Naive thymus-derived CD8-positive, alpha-beta T cell (primary cell): ENCODE measurements around the gene RAB11A. TPM values are rescaled to one million over a fixed set of nuclear protein-coding genes. Genes with fewer than 3 reads are reported as not detected.
A peak's percentile ranks its signal among the peaks of the same experiment; 100 is the strongest.

Source experiments
- ATAC-seq, 2 donors: fragments of 150-1000 bp; cut with Tn5 transposase in 1 of 2; sonication (Bioruptor Pico), chemical (Tn5 transposase) in 1 of 2; 1 replicate in 1 of 2; 2 replicates in 1 of 2; pipeline ENCODE4 v1.10.0; 2021; ENCODE audit warnings: mild to moderate bottlenecking in 2 of 2, moderate library complexity in 2 of 2
- POLR2A ChIA-PET: fragments of 350-600 bp; sonication (Branson Sonifier 250); formaldehyde crosslinking; loops from one replicate; lab custom pipeline; 2021; ENCODE audit warnings: antibody characterized with exemption; lab: Charles Lee
- DNase-seq, 10 donors: peaks; one replicate each; pipeline versions ENCODE4 v3.0.0 to v3.0.0-alpha.2; 2020 to 2022
- H3K27ac Mint-ChIP-seq, 10 donors: one replicate each; pipeline ENCODE4 v1.8.0; 2020 to 2022; ENCODE audit warnings: mild to moderate bottlenecking in 10 of 10, mixed read lengths in 10 of 10, moderate library complexity in 4 of 10, inconsistent platforms in 1 of 10
- H3K27me3 Mint-ChIP-seq, 5 donors: one replicate each; pipeline ENCODE4 v1.8.0; 2021 to 2022; ENCODE audit warnings: mixed read lengths in 5 of 5
- H3K36me3 Mint-ChIP-seq, 3 donors: one replicate each; pipeline ENCODE4 v1.8.0; 2020 to 2022; ENCODE audit warnings: mixed read lengths in 3 of 3, mild to moderate bottlenecking in 2 of 3, inconsistent platforms in 1 of 3
- H3K4me1 Mint-ChIP-seq, 4 donors: one replicate each; pipeline ENCODE4 v1.8.0; 2021 to 2022; ENCODE audit warnings: mixed read lengths in 4 of 4
- H3K4me3 Mint-ChIP-seq, 10 donors: one replicate each; pipeline ENCODE4 v1.8.0; 2020 to 2022; ENCODE audit warnings: mild to moderate bottlenecking in 10 of 10, mixed read lengths in 10 of 10, moderate library complexity in 6 of 10, inconsistent platforms in 1 of 10
- H3K9me3 Mint-ChIP-seq, 9 donors: one replicate each; pipeline ENCODE4 v1.8.0; 2020 to 2022; ENCODE audit warnings: mixed read lengths in 9 of 9, mild to moderate bottlenecking in 3 of 9, inconsistent platforms in 1 of 9, moderate library complexity in 1 of 9
- polyA plus RNA-seq, 3 donors: library from polyadenylated mRNA; unstranded; fragments of 300-500 nt; fragmentation: Illumina TruSeq; gene quantifications; one replicate each; pipeline ENCODE4 v1.2.3, GENCODE V29; 2021
- total RNA-seq, 8 experiments: library from RNA in 2 of 8; stranded (reverse) in 2 of 8; gene quantifications; one replicate each; pipeline ENCODE4 v1.2.3 and lab custom pipeline; 2021 to 2026

RAB11A gene
- total and polyA plus RNA-seq, 5 experiments from 2014 or later = 75.9 to 204 (median 186) TPM

DNA sequence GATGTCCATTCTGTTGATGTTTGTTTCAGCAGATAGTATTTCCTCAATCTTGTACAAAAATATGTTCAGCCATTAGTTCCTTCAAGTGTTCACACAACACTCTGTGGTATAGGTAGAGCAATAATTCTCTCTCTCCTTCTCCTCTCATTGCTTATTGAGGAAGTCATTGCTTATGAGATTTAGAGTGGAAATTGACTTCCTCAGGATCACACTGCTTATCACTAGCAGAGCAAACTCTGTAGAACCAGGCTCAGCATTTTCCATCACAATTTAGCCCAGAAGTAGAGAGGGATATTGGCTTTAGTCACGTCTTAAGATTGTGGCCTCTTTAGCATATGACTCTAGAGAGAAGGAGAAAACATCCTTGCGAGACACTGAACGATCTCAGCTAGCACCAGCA, 31.2 kb downstream of the RAB11A start:
- peaks cover 0 to 38% (median 6%) of the 10 kb centered on the region in 4 donors for H3K4me1 Mint-ChIP-seq
- H3K27me3 Mint-ChIP-seq = no peaks in the 10 kb centered on the region
- H3K9me3 Mint-ChIP-seq = no peaks in the 10 kb centered on the region
- no peak for ATAC-seq
- DNase-seq = no peak
- no peak overlapping the region for H3K4me3 Mint-ChIP-seq
- peaks cover 5 to 62% (median 39%) of the 10 kb centered on the region in 3 donors for H3K36me3 Mint-ChIP-seq
- peak overlapping the region in 1 of 10 donors; percentile 38 for H3K27ac Mint-ChIP-seq
- POLR2A ChIA-PET = no interaction called here

DNA sequence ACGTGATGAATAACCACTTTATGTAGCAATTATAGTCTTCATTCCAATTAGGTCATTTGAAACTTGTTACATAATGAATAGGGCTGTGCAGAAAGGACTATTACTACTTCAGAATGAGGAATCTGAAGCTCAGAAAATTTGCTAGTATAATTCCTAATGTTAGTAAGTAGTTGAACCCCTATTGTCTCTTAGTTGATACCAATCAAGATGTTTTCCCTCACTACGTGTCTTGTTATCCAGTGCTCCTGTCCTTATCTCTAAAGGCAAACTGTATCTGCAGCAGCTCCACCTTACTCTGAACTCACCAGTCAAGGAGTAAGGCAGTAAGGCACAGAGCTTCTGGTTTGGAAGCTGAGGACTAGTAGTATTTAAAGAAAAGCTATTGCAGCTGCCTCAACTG, 32.0 kb downstream of the RAB11A start:
- H3K27me3 Mint-ChIP-seq = no peaks in the 10 kb centered on the region
- no peak overlapping the region for H3K27ac Mint-ChIP-seq
- H3K4me3 Mint-ChIP-seq = no peak overlapping the region
- DNase-seq = no peak
- peaks cover 2 to 38% (median 6%) of the 10 kb centered on the region in 4 donors for H3K4me1 Mint-ChIP-seq
- POLR2A ChIA-PET = interaction anchor here (0.6 kb wide), 1 partner anchor 177 kb away, joined by 4 read pairs; no protein-coding TSS in a partner anchor
- H3K9me3 Mint-ChIP-seq = no peaks in the 10 kb centered on the region
- H3K36me3 Mint-ChIP-seq = peaks cover 5 to 62% (median 39%) of the 10 kb centered on the region in 3 donors
- ATAC-seq = no peak

DNA sequence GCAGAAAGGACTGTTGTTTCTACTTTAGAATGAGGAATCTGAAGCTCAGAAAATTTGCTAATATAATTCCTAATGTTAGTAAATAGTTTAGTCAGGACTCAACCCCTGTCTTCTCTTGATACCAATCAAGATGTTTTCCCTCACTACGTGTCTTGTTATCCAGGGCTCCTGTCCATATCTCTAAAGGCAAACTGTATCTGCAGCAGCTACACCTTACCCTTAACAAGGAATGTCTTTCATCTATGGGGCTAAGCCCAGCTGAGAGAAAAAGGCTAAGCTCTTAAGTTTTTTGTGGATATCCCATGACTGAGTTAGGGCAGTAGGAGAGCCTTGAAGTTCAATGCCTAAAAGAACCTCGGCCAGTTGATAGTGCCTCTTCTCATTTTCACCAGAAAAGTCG, 32.5 kb downstream of the RAB11A start:
- Mint-ChIP-seq H3K27me3 (no peaks in the 10 kb centered on the region), H3K27ac (peak overlapping the region in 1 of 10 donors; percentile 35), H3K36me3 (peaks cover 5 to 61% (median 36%) of the 10 kb centered on the region in 3 donors), H3K4me1 (peaks cover 2 to 38% (median 6%) of the 10 kb centered on the region in 4 donors), H3K9me3 (no peaks in the 10 kb centered on the region), H3K4me3 (no peak overlapping the region)
- DNase-seq (no peak), ATAC-seq (no peak)
- POLR2A ChIA-PET = no interaction called here

DNA sequence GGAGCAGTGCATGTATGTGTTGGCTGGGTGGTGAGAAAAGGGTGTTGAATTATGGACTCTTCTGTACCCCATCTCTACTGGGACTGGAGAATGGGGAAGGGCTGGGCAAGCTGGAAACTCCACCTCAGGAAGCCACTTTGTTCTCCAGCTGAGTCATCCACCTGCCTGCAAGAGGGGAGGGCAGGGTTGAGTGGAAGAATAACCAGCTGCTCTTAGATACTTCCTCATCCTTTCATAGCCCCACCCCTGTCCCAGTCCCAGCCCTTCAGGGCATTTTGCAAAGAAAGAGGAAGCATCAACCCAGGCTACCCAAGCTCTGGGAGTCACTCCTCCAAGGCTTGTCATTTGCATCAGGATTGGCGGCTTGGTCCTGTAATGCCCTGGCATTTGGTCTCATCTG, 33.1 kb downstream of the RAB11A start:
- Mint-ChIP-seq H3K4me1 (peaks cover 2 to 38% (median 6%) of the 10 kb centered on the region in 4 donors), H3K27me3 (no peaks in the 10 kb centered on the region), H3K4me3 (no peak overlapping the region), H3K36me3 (peaks cover 5 to 62% (median 38%) of the 10 kb centered on the region in 3 donors), H3K27ac (peak overlapping the region in 2 of 10 donors; percentile 5 to 15), H3K9me3 (no peaks in the 10 kb centered on the region)
- peak in 1 of 2 donors; percentile 39 for ATAC-seq
- POLR2A ChIA-PET = no interaction called here
- peak in 1 of 10 donors; percentile 26 for DNase-seq

DNA sequence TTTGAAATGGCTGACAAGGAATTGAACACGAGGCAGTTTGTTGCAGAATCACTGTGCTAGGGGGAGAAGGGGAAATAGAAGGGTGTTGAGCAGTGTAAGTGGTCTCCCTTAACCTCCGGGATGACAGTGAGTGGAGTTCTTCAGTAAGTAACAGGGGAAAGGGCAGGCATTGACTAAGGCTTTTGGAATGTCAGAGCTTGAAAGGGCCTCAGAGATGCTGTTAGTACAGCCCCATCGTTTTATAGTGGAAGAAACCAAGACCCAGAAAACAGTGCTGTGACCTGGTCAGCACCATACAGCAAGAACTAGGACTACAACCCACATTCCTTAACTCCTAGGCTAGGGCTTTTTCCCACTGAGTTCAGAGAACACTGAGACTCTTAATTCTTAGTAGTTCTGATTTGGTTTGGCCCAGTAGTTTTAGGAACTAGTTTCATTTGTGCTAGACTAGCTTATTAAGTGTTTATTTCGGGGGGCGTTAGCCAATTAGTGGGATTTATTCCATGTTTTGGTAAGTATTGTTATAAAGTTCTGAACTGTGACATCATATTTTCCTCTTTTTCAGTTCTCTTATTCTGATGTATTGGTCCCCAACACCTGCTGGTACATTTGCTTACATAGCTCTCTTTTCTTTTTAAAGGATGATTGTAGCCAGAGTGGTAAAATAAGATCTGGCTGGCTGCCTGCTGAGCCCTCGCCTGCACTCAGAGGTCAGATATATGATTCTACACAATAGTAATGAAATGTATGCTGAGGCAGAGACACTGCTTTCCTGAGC, 34.2 kb downstream of the RAB11A start:
- peaks cover 2 to 36% (median 6%) of the 10 kb centered on the region in 4 donors for H3K4me1 Mint-ChIP-seq
- POLR2A ChIA-PET = no interaction called here
- no peak for DNase-seq
- no peaks in the 10 kb centered on the region for H3K27me3 Mint-ChIP-seq
- H3K36me3 Mint-ChIP-seq = peaks cover 0 to 57% (median 32%) of the 10 kb centered on the region in 3 donors
- ATAC-seq = no peak
- H3K9me3 Mint-ChIP-seq = no peaks in the 10 kb centered on the region
- peak overlapping the region in 2 of 10 donors; percentile 43 to 63 for H3K27ac Mint-ChIP-seq
- no peak overlapping the region for H3K4me3 Mint-ChIP-seq

DNA sequence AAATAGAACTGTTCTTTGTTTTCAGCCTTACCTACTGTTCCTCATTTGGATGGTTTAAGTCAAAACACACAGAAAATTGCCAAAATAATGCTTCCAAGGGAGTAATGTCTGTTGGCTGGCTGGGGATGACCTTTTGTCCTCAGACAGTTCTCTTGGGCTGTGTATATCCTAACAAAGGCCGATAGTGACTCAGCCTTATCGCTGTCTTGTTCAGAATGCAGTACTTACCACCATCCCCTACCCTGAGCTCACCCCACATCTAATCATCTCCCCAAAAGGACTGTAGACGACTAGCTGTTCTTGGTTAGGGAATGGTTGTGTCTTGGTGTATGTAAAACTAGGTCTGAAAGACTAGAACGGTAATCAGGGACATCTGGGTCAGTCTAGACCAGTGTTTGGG, 35.0 kb downstream of the RAB11A start:
- H3K27me3 Mint-ChIP-seq = no peaks in the 10 kb centered on the region
- H3K9me3 Mint-ChIP-seq = no peaks in the 10 kb centered on the region
- no peak for DNase-seq
- POLR2A ChIA-PET = interaction anchor here (0.5 kb wide), 1 partner anchor 250 kb away, joined by 3 read pairs; no protein-coding TSS in a partner anchor
- H3K4me3 Mint-ChIP-seq = no peak overlapping the region
- H3K4me1 Mint-ChIP-seq = peaks cover 2 to 36% (median 6%) of the 10 kb centered on the region in 4 donors
- H3K36me3 Mint-ChIP-seq = peaks cover 0 to 49% (median 28%) of the 10 kb centered on the region in 3 donors
- H3K27ac Mint-ChIP-seq = no peak overlapping the region
- ATAC-seq = no peak

DNA sequence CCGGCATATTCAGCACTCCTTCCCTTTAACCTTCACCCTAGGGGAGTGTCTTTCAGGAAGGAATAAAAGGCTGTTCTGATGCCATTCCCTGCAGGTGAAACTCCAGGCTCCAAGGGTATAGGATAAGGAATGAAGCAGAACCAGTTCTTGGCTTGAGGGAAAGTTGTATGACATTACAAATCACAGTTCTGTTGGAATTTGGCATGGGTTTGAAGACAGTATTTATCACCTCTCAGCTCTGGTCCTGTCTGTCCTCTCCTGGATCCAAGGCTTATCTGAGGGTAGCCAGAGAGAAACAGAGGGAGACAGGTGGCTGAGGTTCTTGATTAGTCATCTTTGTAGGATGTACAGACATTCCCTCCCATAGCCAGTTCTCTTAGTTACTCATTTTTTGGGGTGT, 37.1 kb downstream of the RAB11A start:
- Mint-ChIP-seq H3K4me1 (peaks cover 2 to 25% (median 7%) of the 10 kb centered on the region in 4 donors), H3K4me3 (no peak overlapping the region), H3K36me3 (peaks cover 0 to 40% (median 12%) of the 10 kb centered on the region in 3 donors), H3K27ac (peak overlapping the region in 1 of 10 donors; percentile 52), H3K27me3 (no peaks in the 10 kb centered on the region), H3K9me3 (no peaks in the 10 kb centered on the region)
- no peak for ATAC-seq
- no peak for DNase-seq
- POLR2A ChIA-PET = no interaction called here

DNA sequence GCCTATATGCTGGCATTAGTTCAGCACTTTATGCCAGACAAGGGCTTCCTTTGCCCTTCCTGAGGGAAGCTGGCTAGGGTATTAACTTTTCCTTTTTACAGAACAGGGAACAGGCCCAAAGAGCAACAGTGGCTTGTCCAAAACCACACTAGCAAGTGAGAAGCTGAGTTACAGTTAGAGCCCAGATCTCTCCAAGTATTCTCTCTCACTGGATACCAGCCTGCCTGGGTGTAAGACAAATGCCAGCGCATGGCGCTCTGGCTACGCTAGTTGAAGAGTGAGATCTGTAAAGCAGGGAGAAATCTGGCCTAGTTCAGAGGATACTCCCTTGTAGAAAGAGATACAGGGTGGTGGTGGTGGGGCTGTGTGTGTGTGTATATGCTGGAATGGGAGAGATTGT, 38.4 kb downstream of the RAB11A start:
- POLR2A ChIA-PET = no interaction called here
- no peak overlapping the region for H3K4me3 Mint-ChIP-seq
- DNase-seq (no peak), ATAC-seq (no peak)
- H3K27ac Mint-ChIP-seq = no peak overlapping the region
- no peaks in the 10 kb centered on the region for H3K27me3 Mint-ChIP-seq
- peaks cover 0 to 35% (median 12%) of the 10 kb centered on the region in 3 donors for H3K36me3 Mint-ChIP-seq
- H3K4me1 Mint-ChIP-seq = peaks cover 0 to 14% (median 3%) of the 10 kb centered on the region in 4 donors
- no peaks in the 10 kb centered on the region for H3K9me3 Mint-ChIP-seq

DNA sequence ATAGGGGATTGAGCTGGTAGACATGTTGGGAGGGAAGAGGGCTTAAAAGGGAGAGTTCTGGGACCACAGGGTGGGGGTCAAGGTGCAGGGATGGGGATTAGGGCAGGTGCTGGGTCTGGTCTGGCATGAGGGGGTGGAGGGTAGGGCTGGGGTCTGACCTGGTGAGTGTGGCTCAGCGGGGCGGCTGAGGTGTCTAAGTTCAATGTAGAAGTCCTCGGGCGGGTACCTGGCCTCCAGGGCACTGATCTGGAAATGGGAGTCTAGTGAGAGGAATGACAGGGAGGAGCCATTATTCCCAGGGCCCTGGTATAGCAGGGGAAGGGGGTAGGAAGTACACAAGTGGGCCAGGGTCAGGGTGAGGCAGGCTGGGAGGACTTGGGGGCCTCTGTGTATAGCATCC, 39.6 kb downstream of the RAB11A start:
- Mint-ChIP-seq H3K27me3 (no peaks in the 10 kb centered on the region), H3K4me1 (peaks cover 0 to 3% (median 2%) of the 10 kb centered on the region in 4 donors), H3K36me3 (peaks cover 0 to 28% (median 10%) of the 10 kb centered on the region in 3 donors), H3K4me3 (no peak overlapping the region), H3K27ac (peak overlapping the region in 1 of 10 donors; percentile 87), H3K9me3 (no peaks in the 10 kb centered on the region)
- POLR2A ChIA-PET = no interaction called here
- no peak for ATAC-seq
- DNase-seq = no peak

DNA sequence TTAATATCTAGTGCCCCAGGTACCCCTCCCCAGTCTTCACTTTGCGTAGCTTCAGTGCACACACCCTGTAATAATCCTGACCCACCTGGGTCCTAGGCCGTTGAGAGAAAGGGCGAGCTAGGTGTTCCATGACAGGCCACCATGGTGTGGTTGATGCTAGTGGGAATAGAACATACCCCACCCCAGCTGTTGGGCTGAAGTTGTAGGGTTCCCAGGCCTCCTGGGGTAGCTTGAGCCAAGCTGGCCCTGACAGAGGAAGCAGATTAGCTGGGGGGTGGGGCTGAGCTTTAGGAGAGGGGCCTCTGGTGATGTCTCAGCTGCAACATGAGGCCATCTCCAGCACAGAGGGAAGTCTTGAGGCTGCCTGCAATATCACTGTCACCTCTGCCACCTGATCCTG, 40.5 kb downstream of the RAB11A start:
- POLR2A ChIA-PET = interaction anchor here (0.5 to 0.6 kb wide), 2 partner anchors 15 to 483 kb away, joined by 3 to 5 read pairs; no protein-coding TSS in a partner anchor
- H3K27me3 Mint-ChIP-seq = no peaks in the 10 kb centered on the region
- DNase-seq = no peak
- ATAC-seq = no peak
- H3K4me3 Mint-ChIP-seq = no peak overlapping the region
- H3K9me3 Mint-ChIP-seq = no peaks in the 10 kb centered on the region
- H3K36me3 Mint-ChIP-seq = peaks cover 0 to 25% (median 7%) of the 10 kb centered on the region in 3 donors
- H3K4me1 Mint-ChIP-seq = peaks cover 0 to 5% (median under 1%) of the 10 kb centered on the region in 4 donors
- H3K27ac Mint-ChIP-seq = no peak overlapping the region

DNA sequence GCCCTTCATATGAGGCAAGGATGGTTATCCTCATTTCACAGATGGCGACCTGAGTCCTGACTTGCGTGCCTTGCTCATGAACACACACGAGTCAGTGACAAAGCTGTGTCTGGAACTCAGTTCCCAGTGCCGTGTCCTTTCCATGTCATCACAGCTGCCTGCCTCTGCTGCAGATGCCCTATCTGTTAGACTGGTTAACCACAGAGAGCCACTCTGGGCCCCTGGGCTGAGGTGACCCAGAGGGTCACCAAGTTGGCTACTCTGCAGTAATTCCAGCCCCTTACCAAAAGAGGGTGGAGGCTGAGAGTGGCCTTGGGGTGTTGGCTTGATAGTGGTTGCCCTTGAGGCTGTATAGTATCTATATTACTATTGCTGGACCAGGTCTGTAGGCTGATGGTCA, 41.0 kb downstream of the RAB11A start:
- H3K36me3 Mint-ChIP-seq = peaks cover 0 to 21% (median 2%) of the 10 kb centered on the region in 3 donors
- no peaks in the 10 kb centered on the region for H3K9me3 Mint-ChIP-seq
- POLR2A ChIA-PET = no interaction called here
- DNase-seq (no peak), ATAC-seq (no peak)
- H3K4me1 Mint-ChIP-seq = peaks cover 0 to 5% (median 3%) of the 10 kb centered on the region in 4 donors
- H3K27me3 Mint-ChIP-seq = no peaks in the 10 kb centered on the region
- no peak overlapping the region for H3K4me3 Mint-ChIP-seq
- H3K27ac Mint-ChIP-seq = no peak overlapping the region

DNA sequence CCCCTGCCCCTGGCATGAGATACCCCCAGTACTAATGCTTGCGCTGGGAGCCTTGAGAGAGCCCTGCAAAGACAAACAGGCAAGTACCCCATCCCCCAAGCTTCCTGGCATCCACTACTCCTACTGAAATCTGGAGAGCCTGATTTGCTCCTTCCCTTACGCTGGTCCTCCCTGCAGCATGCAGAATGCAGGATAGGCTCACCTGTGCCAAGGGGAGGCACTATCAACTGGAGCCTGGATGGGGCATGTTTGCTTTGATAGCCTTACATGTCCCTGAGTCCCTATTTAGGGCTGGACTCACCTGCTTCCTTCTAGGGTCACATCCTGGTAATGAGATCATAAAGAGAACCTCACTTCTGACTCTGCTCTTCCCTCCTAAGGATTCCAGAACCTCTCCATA, 42.9 kb downstream of the RAB11A start:
- Mint-ChIP-seq H3K4me1 (peaks cover 0 to 17% (median 6%) of the 10 kb centered on the region in 4 donors), H3K36me3 (peaks cover 0 to 8% (median 0%) of the 10 kb centered on the region in 3 donors), H3K9me3 (no peaks in the 10 kb centered on the region), H3K4me3 (no peak overlapping the region), H3K27me3 (no peaks in the 10 kb centered on the region), H3K27ac (peak overlapping the region in 2 of 10 donors; percentile 7 to 43)
- ATAC-seq = no peak
- DNase-seq = no peak
- POLR2A ChIA-PET = no interaction called here

DNA sequence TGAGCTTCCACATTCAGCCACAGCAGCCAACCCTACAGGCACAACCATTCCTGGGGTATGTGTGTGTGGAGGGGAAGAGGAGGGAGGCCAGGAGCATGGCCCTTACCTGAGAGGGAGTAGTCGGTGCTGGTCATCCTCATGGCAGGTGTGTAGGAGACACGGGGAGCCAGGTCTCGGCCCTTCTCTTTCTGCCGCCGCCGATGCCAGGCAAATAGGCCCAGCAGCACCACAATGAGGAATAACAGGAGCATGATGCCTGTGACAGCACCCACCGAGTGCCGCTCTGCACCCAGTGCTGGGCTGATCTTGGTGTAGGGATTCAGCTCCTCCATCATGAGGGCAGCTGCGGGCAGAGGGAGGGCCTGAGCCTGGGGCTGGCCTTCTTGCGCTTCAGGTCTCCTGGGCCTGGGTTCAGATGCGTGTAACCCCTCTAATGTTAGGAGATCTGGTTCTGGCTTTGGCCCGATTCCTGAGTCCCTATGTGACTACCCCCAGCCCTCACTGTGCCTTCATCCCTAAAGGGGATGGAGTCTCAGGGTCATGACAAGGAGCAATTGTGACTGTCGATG, 44.4 kb downstream of the RAB11A start:
- POLR2A ChIA-PET = interaction anchor here (0.6 kb wide), 1 partner anchor 1880 kb away, joined by 3 read pairs; no protein-coding TSS in a partner anchor
- Mint-ChIP-seq H3K27me3 (no peaks in the 10 kb centered on the region), H3K4me3 (no peak overlapping the region), H3K9me3 (no peaks in the 10 kb centered on the region), H3K4me1 (peaks cover 0 to 24% (median 6%) of the 10 kb centered on the region in 4 donors), H3K36me3 (peaks cover 0 to 6% (median 0%) of the 10 kb centered on the region in 3 donors), H3K27ac (no peak overlapping the region)
- no peak for DNase-seq
- no peak for ATAC-seq
